A549 (cell line): ENCODE results near the gene AMPH.

Experiments used
- CBX2 ChIP-seq: fragments of 200-600 bp; sonication (generic); IDR thresholded peaks from 2 replicates; pipeline ENCODE4 v1.6.1; 2016; ENCODE audit warnings: low read depth, mild to moderate bottlenecking, borderline replicate concordance
- JUN ChIP-seq, 2 experiments: fragments of >200 bp; sonication (Bioruptor Twin); formaldehyde crosslinking; IDR thresholded peaks; 2 replicates in 1 of 2; 3 replicates in 1 of 2; pipeline ENCODE4 v1.6.1; 2016 to 2017
- KDM1A ChIP-seq: fragments of 200-600 bp; sonication (generic); IDR thresholded peaks from 2 replicates; pipeline ENCODE4 v1.6.1; 2016; ENCODE audit warnings: low read depth, mild to moderate bottlenecking
- MAFK ChIP-seq: fragments of 450-650 bp; IDR thresholded peaks from 2 replicates; pipeline ENCODE4 v1.6.1; 2014; ENCODE audit not compliant: partially characterized antibody
- POLR2A ChIP-seq: IDR thresholded peaks from 2 replicates; pipeline ENCODE4 v1.6.1; 2012; ENCODE audit warnings: mild to moderate bottlenecking, low read length
- RAD21 ChIP-seq, 2 experiments: fragments of >200 bp in 1 of 2; sonication (Bioruptor Twin) in 1 of 2; formaldehyde crosslinking in 1 of 2; IDR thresholded peaks in 1 of 2; conservative IDR thresholded peaks in 1 of 2; 2 replicates in 1 of 2; 3 replicates in 1 of 2; pipeline ENCODE4 v1.6.1; 2012 to 2018; ENCODE audit warnings: inconsistent platforms in 1 of 2
- REST ChIP-seq: fragments of 200-600 bp; sonication (generic); IDR thresholded peaks from 2 replicates; pipeline ENCODE4 v1.6.1; 2016; ENCODE audit warnings: antibody characterized with exemption, mild to moderate bottlenecking, moderate library complexity
- TF ChIP-seq, protein P1 (sequence below): IDR thresholded peaks from 2 replicates; pipeline ENCODE4 v1.6.1; 2012
- TF ChIP-seq, protein P2 (sequence below): fragments of >200 bp; sonication (Bioruptor Twin); formaldehyde crosslinking; IDR thresholded peaks from 3 replicates; pipeline ENCODE4 v1.5.1; 2016
- TF ChIP-seq, protein P3 (sequence below): IDR thresholded peaks from 2 replicates; pipeline ENCODE4 v1.6.1; 2012
- TF ChIP-seq, protein P4 (sequence below): fragments of 450-650 bp; IDR thresholded peaks from 2 replicates; pipeline ENCODE4 v1.6.1; 2014; ENCODE audit warnings: antibody characterized with exemption

DNA sequence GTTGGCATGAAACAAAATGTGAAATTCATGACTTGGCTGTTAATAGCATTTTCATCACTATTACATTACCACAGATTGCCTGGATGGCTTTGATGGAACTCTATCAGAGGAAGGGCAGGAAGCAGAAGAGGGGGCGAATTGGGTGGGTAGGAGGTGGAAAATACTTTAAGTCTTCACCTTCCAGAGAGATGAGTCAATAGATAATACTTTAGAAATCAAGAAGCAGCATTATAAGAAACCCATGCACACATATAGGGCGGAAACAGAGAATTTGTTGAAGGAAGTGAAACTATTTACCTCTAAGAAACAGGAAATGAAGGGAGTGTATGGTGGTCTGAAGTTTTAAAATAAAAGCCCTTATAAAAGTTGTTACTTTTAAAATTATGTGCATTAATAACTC is 205.7 kb downstream of the AMPH start:
- TF ChIP-seq REST: no peak
- TF ChIP-seq, protein P1, sequence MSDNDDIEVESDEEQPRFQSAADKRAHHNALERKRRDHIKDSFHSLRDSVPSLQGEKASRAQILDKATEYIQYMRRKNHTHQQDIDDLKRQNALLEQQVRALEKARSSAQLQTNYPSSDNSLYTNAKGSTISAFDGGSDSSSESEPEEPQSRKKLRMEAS: no peak
- TF ChIP-seq, protein P2, sequence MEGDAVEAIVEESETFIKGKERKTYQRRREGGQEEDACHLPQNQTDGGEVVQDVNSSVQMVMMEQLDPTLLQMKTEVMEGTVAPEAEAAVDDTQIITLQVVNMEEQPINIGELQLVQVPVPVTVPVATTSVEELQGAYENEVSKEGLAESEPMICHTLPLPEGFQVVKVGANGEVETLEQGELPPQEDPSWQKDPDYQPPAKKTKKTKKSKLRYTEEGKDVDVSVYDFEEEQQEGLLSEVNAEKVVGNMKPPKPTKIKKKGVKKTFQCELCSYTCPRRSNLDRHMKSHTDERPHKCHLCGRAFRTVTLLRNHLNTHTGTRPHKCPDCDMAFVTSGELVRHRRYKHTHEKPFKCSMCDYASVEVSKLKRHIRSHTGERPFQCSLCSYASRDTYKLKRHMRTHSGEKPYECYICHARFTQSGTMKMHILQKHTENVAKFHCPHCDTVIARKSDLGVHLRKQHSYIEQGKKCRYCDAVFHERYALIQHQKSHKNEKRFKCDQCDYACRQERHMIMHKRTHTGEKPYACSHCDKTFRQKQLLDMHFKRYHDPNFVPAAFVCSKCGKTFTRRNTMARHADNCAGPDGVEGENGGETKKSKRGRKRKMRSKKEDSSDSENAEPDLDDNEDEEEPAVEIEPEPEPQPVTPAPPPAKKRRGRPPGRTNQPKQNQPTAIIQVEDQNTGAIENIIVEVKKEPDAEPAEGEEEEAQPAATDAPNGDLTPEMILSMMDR: no peak
- TF ChIP-seq CBX2: no peak
- TF ChIP-seq, protein P3, sequence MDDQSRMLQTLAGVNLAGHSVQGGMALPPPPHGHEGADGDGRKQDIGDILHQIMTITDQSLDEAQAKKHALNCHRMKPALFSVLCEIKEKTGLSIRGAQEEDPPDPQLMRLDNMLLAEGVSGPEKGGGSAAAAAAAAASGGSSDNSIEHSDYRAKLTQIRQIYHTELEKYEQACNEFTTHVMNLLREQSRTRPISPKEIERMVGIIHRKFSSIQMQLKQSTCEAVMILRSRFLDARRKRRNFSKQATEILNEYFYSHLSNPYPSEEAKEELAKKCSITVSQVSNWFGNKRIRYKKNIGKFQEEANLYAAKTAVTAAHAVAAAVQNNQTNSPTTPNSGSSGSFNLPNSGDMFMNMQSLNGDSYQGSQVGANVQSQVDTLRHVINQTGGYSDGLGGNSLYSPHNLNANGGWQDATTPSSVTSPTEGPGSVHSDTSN: no peak
- TF ChIP-seq KDM1A: no peak
- TF ChIP-seq, protein P4, sequence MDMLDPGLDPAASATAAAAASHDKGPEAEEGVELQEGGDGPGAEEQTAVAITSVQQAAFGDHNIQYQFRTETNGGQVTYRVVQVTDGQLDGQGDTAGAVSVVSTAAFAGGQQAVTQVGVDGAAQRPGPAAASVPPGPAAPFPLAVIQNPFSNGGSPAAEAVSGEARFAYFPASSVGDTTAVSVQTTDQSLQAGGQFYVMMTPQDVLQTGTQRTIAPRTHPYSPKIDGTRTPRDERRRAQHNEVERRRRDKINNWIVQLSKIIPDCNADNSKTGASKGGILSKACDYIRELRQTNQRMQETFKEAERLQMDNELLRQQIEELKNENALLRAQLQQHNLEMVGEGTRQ: no peak
- TF ChIP-seq POLR2A: no peak
- TF ChIP-seq MAFK: no peak
- TF ChIP-seq JUN (IDR thresholded peaks at IDR 0.05): no peak
- TF ChIP-seq RAD21 (conservative IDR thresholded peaks at IDR 0.05 in 1 of 2, IDR thresholded peaks at IDR 0.05 in 1 of 2): no peak
